ENCODE measurements around the gene CYFIP1.

Gene CYFIP1

GRCh38 chr15:22949074-22949547 is 31.1 kb downstream of the CYFIP1 start:
- no peak for TF ChIP-seq CTCF (IDR thresholded peaks at IDR 0.05; ENCODE audit: borderline replicate concordance, insufficient read depth, low read depth, low read length)
- H3K4me3 ChIP-seq (ENCODE audit: low read depth, low read length), result peak overlapping the region; percentile 23

- no peak for TF ChIP-seq CTCF (IDR thresholded peaks at IDR 0.05; ENCODE audit: borderline replicate concordance, insufficient read depth, low read depth, low read length)
- H3K4me3 ChIP-seq (ENCODE audit: low read depth, low read length), result no peak overlapping the region
Measured at GRCh38 chr15:22948056-22948455, 32.1 kb downstream of the CYFIP1 start.

GRCh38 chr15:22947101-22948000 is 32.8 kb downstream of the CYFIP1 start:
- no peak for TF ChIP-seq CTCF (IDR thresholded peaks at IDR 0.05; ENCODE audit: borderline replicate concordance, insufficient read depth, low read depth, low read length)
- H3K4me3 ChIP-seq (ENCODE audit: low read depth, low read length), result no peak overlapping the region

- no peak for TF ChIP-seq CTCF (IDR thresholded peaks at IDR 0.05; ENCODE audit: borderline replicate concordance, insufficient read depth, low read depth, low read length)
- H3K4me3 ChIP-seq (ENCODE audit: low read depth, low read length), result no peak overlapping the region
Measured at GRCh38 chr15:22945071-22945470, 35.1 kb downstream of the CYFIP1 start.

- TF ChIP-seq CTCF (IDR thresholded peaks at IDR 0.05; ENCODE audit: borderline replicate concordance, insufficient read depth, low read depth, low read length), result no peak
- no peak overlapping the region for H3K4me3 ChIP-seq (ENCODE audit: low read depth, low read length)
Measured at GRCh38 chr15:22944651-22945050, 35.5 kb downstream of the CYFIP1 start.

- no peak overlapping the region for H3K4me3 ChIP-seq (ENCODE audit: low read depth, low read length)
- TF ChIP-seq CTCF (IDR thresholded peaks at IDR 0.05; ENCODE audit: borderline replicate concordance, insufficient read depth, low read depth, low read length), result no peak
Measured at GRCh38 chr15:22942877-22943276, 37.3 kb downstream of the CYFIP1 start.

GRCh38 chr15:22942306-22942855 is 37.8 kb downstream of the CYFIP1 start:
- no peak for TF ChIP-seq CTCF (IDR thresholded peaks at IDR 0.05; ENCODE audit: borderline replicate concordance, insufficient read depth, low read depth, low read length)
- H3K4me3 ChIP-seq (ENCODE audit: low read depth, low read length), result no peak overlapping the region
